Loucy (cell line): ENCODE data around the gene OGT.

Experiments used
- H2AFZ ChIP-seq: fragments of 200-600 bp; sonication (generic); 2 replicates; pipeline ENCODE4 v1.6.0; 2016; ENCODE audit warnings: antibody characterized with exemption, mild to moderate bottlenecking, low read length, moderate library complexity
- H3F3A ChIP-seq: fragments of 200-600 bp; 2 replicates; pipeline ENCODE4 v1.6.0; 2016; ENCODE audit warnings: antibody characterized with exemption, low read depth, mild to moderate bottlenecking
- H3K27me3 ChIP-seq: fragments of 200-600 bp; sonication (generic); 2 replicates; pipeline ENCODE4 v1.6.1; 2014; ENCODE audit warnings: low read length, mild to moderate bottlenecking; ENCODE audit not compliant: insufficient read depth, poor library complexity, severe bottlenecking
- H3K36me3 ChIP-seq: fragments of 200-600 bp; sonication (generic); 2 replicates; pipeline ENCODE4 v1.6.1; 2016; ENCODE audit warnings: low read length; ENCODE audit not compliant: insufficient read depth
- H3K4me1 ChIP-seq: fragments of 200-600 bp; sonication (generic); 2 replicates; pipeline ENCODE4 v1.5.1; 2014; ENCODE audit warnings: low read length, mild to moderate bottlenecking; ENCODE audit not compliant: insufficient read depth, poor library complexity, severe bottlenecking
- H3K4me2 ChIP-seq: fragments of 200-600 bp; sonication (generic); 2 replicates; pipeline ENCODE4 v1.6.0; 2014; ENCODE audit warnings: antibody characterized with exemption, low read length, low read depth, mild to moderate bottlenecking; ENCODE audit not compliant: poor library complexity, severe bottlenecking
- H3K4me3 ChIP-seq: fragments of 200-600 bp; sonication (generic); 2 replicates; pipeline ENCODE4 v1.5.1; 2014; ENCODE audit warnings: low read length, mild to moderate bottlenecking, mixed read lengths; ENCODE audit not compliant: poor library complexity, severe bottlenecking
- H3K79me2 ChIP-seq: fragments of 200-600 bp; sonication (generic); 2 replicates; pipeline ENCODE4 v1.6.1; 2014; ENCODE audit warnings: low read length; ENCODE audit not compliant: insufficient read depth
- H3K9ac ChIP-seq: fragments of 200-600 bp; sonication (generic); 2 replicates; pipeline ENCODE4 v1.6.0; 2014; ENCODE audit warnings: mild to moderate bottlenecking, low read depth, low read length, moderate library complexity; ENCODE audit not compliant: poor library complexity, severe bottlenecking
- H3K9me2 ChIP-seq: fragments of 200-600 bp; sonication (generic); replicated peaks from 2 replicates; pipeline ENCODE4 v1.6.1; 2016; ENCODE audit warnings: low read depth, low read length, mixed read lengths
- H3K9me3 ChIP-seq: fragments of 200-600 bp; sonication (generic); 2 replicates; pipeline ENCODE4 v1.6.1; 2014; ENCODE audit warnings: mild to moderate bottlenecking, antibody characterized with exemption, low read length, low read depth; ENCODE audit not compliant: insufficient read depth
- H4K20me1 ChIP-seq: fragments of 200-600 bp; sonication (generic); 2 replicates; pipeline ENCODE4 v1.6.0; 2014; ENCODE audit warnings: antibody characterized with exemption, low read length, mild to moderate bottlenecking; ENCODE audit not compliant: insufficient read depth, poor library complexity, severe bottlenecking
- EZH2phosphoT487 ChIP-seq: fragments of 200-600 bp; IDR thresholded peaks from 2 replicates; pipeline ENCODE4 v1.6.1; 2018; ENCODE audit warnings: antibody characterized with exemption, mild to moderate bottlenecking, moderate library complexity, borderline replicate concordance
- TF ChIP-seq, protein P1 (sequence below): fragments of 200-600 bp; sonication (generic); conservative IDR thresholded peaks from 2 replicates; pipeline ENCODE4 v1.5.1; 2014; ENCODE audit warnings: mild to moderate bottlenecking, antibody characterized with exemption, low read length

The OGT gene

DNA sequence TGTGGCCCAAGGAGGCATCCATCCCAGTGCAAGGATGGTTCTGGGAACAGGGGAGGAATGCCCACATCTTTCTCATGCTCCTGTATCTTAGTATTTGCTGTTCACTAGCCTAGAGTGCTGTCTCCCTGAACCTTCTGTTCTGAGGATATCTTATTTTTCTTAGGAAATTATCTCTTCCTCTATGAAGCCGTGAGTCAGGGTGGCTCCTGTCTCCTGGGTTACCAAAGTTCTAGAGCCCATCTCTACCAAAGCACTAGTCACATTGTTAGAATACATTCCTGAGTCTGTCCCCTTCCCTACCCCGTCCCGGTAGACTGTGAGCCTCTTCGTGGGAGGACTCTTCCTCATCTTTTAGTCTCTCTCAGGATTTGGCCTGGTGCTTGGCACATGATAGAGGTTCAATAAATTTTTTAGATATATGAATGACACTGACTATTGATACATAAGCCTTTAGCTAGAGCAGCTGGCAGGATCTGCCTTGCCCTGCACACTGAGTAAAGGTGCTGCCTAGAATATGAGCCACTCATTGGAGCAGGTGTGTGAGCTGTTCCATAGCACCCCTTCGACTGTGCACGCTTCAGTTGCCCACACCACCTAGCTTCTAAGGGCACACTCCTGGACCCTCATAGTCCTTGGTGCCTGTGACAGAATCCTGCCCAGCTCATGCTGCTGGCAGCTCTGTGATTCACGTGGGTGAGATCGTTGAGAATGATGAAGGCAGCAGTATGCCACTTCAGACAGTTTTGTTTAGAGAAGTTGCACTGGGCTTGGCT lies 72.1 kb downstream of the OGT start:
- no peaks in the 10 kb centered on the region for H3K9me3 ChIP-seq
- H3K79me2 ChIP-seq, result no peaks in the 10 kb centered on the region
- TF ChIP-seq, protein P1, sequence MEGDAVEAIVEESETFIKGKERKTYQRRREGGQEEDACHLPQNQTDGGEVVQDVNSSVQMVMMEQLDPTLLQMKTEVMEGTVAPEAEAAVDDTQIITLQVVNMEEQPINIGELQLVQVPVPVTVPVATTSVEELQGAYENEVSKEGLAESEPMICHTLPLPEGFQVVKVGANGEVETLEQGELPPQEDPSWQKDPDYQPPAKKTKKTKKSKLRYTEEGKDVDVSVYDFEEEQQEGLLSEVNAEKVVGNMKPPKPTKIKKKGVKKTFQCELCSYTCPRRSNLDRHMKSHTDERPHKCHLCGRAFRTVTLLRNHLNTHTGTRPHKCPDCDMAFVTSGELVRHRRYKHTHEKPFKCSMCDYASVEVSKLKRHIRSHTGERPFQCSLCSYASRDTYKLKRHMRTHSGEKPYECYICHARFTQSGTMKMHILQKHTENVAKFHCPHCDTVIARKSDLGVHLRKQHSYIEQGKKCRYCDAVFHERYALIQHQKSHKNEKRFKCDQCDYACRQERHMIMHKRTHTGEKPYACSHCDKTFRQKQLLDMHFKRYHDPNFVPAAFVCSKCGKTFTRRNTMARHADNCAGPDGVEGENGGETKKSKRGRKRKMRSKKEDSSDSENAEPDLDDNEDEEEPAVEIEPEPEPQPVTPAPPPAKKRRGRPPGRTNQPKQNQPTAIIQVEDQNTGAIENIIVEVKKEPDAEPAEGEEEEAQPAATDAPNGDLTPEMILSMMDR, result no peak
- TF ChIP-seq EZH2phosphoT487, result no peak
- no peak overlapping the region for H2AFZ ChIP-seq
- H3K9me2 ChIP-seq, result no peaks in the 10 kb centered on the region
- peaks cover 35% of the 10 kb centered on the region for H3K4me1 ChIP-seq
- no peaks in the 10 kb centered on the region; the same call in 1 of the 2 replicates for H3F3A ChIP-seq
- H3K27me3 ChIP-seq, result no peaks in the 10 kb centered on the region
- H3K4me2 ChIP-seq, result no peak overlapping the region
- no peak overlapping the region for H3K9ac ChIP-seq
- H3K4me3 ChIP-seq, result no peak overlapping the region
- H4K20me1 ChIP-seq, result no peaks in the 10 kb centered on the region
- peaks cover 5% of the 10 kb centered on the region; the same call in 1 of the 2 replicates for H3K36me3 ChIP-seq

DNA sequence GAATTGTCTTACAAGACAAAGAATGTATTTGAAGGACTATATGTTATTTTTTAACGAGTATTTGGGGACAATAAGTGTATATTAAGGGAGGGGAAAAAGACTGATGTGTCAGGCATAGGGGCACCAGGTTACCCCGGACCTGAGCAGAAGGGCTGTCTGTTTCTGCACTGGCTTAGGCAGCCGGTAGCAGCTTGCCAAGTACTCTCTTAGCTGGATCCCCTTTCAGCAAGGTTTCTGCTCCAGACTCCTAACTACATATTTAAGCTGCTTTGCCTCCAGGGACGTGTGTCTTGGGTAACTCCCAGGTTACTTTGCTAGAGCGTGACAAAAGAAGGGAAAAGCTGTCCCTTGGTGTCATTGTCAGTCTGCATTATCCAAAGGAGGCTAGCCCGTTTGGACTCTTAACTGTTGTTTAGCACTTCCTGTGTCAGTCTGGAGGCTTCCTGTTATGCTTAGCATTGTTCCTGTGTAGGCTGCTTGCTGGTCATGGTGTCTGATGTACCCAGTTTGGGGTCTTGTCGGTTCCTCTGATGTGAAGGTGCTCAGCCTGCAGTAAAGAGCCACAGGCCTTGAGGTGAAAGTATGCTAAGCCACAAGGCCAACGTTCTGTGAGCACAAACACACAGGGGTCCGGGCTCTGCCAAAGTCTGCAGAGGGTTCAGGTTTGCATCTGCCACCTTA lies 73.8 kb downstream of the OGT start:
- Histone ChIP-seq H3K9me2 (no peaks in the 10 kb centered on the region), H3K4me2 (peak overlapping the region; percentile 33), H2AFZ (peak overlapping the region; percentile 91), H3K4me3 (peak overlapping the region; percentile 38), H3K4me1 (peaks cover 35% of the 10 kb centered on the region), H3K9me3 (no peaks in the 10 kb centered on the region), H3K36me3 (peaks cover 5% of the 10 kb centered on the region; the same call in 1 of the 2 replicates), H3K9ac (peak overlapping the region; percentile 48), H3K79me2 (no peaks in the 10 kb centered on the region), H3F3A (no peaks in the 10 kb centered on the region; the same call in 1 of the 2 replicates), H3K27me3 (no peaks in the 10 kb centered on the region), H4K20me1 (no peaks in the 10 kb centered on the region)
- TF ChIP-seq, protein P1, result no peak

DNA sequence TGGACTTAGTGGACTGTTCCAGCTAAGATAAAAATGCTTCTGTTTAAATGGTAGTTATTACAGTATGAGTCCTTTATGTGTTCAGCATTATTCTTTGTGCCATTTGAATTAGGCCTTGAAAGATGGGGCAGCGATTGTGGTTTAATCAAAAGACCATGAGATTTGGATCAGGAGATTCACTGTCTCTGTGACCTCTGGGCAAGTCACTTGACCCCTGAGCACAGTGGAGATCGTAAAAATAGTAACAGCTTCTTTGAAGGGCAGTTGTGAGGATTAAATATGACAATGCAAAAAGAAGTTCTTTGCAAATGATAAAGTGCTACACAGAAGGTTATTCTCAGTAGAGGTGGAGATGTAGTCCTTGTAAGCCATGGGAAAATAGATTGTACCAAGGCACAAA lies 74.6 kb downstream of the OGT start:
- TF ChIP-seq EZH2phosphoT487, result no peak
- TF ChIP-seq, protein P1, result no peak

More for the DNA sequence above, 74.6 kb downstream of the OGT start:
- Histone ChIP-seq H3K9me3 (no peaks in the 10 kb centered on the region), H3K4me2 (peak overlapping the region; percentile 33), H3K9ac (peak overlapping the region; percentile 48), H3K27me3 (no peaks in the 10 kb centered on the region), H3K4me1 (peaks cover 35% of the 10 kb centered on the region), H4K20me1 (no peaks in the 10 kb centered on the region), H2AFZ (peak overlapping the region; percentile 91; the same call in 1 of the 2 replicates), H3K36me3 (peaks cover 5% of the 10 kb centered on the region; the same call in 1 of the 2 replicates), H3F3A (no peaks in the 10 kb centered on the region; the same call in 1 of the 2 replicates), H3K79me2 (no peaks in the 10 kb centered on the region), H3K4me3 (no peak overlapping the region), H3K9me2 (no peaks in the 10 kb centered on the region)
